ENCODE measurements around the gene PRAC1.
"Not testable (repeated sequence)": the region's sequence is repeated elsewhere in the genome, so short reads cannot be mapped to it uniquely, and the experiment has no call there.

Gene PRAC1

GRCh38 chr17:48718227-48718760 lies 4.0 kb downstream of the PRAC1 start:
- Histone ChIP-seq H3K14ac (ENCODE audit: low read length) (no peak overlapping the region), H2BK5ac (ENCODE audit: low read length) (no peak overlapping the region), H3K4me1 (ENCODE audit: control insufficient read depth in 2 of 2, insufficient read depth in 1 of 2, low read depth in 1 of 2, low read length in 2 of 2) (no peaks in the 10 kb centered on the region), H4K8ac (ENCODE audit: low read depth, low read length) (no peak overlapping the region), H3K36me3 (replicated peaks in 1 of 2; ENCODE audit: control insufficient read depth in 2 of 2, insufficient read depth in 2 of 2, low read length in 2 of 2) (no peaks in the 10 kb centered on the region), H3K9ac (ENCODE audit: low read depth, low read length, poor library complexity) (no peak overlapping the region), H3K79me1 (ENCODE audit: low read depth, low read length) (no peaks in the 10 kb centered on the region), H3K4me2 (ENCODE audit: insufficient read depth, low read length, poor library complexity, severe bottlenecking) (no peak overlapping the region), H2BK120ac (ENCODE audit: low read depth, low read length) (no peak overlapping the region), H3K4ac (ENCODE audit: low read length) (no peak overlapping the region), H3K27ac (replicated peaks; ENCODE audit: low read length) (no peak overlapping the region), H3K18ac (ENCODE audit: low read length) (no peak overlapping the region), H2AK5ac (ENCODE audit: low read depth, low read length) (no peak overlapping the region), H3K23ac (ENCODE audit: low read depth, low read length, poor library complexity) (no peak overlapping the region), H2BK12ac (ENCODE audit: low read length) (no peak overlapping the region), H3K4me3 (ENCODE audit: low read length in 2 of 2) (no peak overlapping the region), H2BK15ac (ENCODE audit: low read length) (no peak overlapping the region), H3K27me3 (ENCODE audit: control insufficient read depth in 3 of 3, insufficient read depth in 3 of 3, low read depth in 1 of 3, low read length in 3 of 3) (peaks cover 45 to 89% (median 71%) of the 10 kb centered on the region in 3 experiments), H2AFZ (ENCODE audit: low read length) (peak overlapping the region; percentile 80), H4K91ac (ENCODE audit: low read depth, low read length, poor library complexity) (no peak overlapping the region), H3K9me3 (replicated peaks in 1 of 2; ENCODE audit: control insufficient read depth in 2 of 2, insufficient read depth in 1 of 2, low read depth in 1 of 2, low read length in 2 of 2) (peaks cover 0 to 8% of the 10 kb centered on the region in 2 donors)
- WGBS, 2 donors (ENCODE audit: extremely low coverage in 2 of 2, insufficient read length in 2 of 2, insufficient replicate concordance in 1 of 2), result no CpG with 5 or more reads among the region's 24 CpGs
- DNase-seq (ENCODE audit: low spot score), result no peak

- H3K9ac ChIP-seq (ENCODE audit: low read depth, low read length, poor library complexity), result no peak overlapping the region
- H2AK5ac ChIP-seq (ENCODE audit: low read depth, low read length), result no peak overlapping the region
- H3K18ac ChIP-seq (ENCODE audit: low read length), result no peak overlapping the region
- H3K23ac ChIP-seq (ENCODE audit: low read depth, low read length, poor library complexity), result no peak overlapping the region
- no peak overlapping the region for H4K8ac ChIP-seq (ENCODE audit: low read depth, low read length)
- H3K27me3 ChIP-seq (ENCODE audit: control insufficient read depth in 3 of 3, insufficient read depth in 3 of 3, low read depth in 1 of 3, low read length in 3 of 3), result peaks cover 38 to 86% (median 67%) of the 10 kb centered on the region in 3 experiments
- no peak overlapping the region for H3K14ac ChIP-seq (ENCODE audit: low read length)
- H3K4me3 ChIP-seq (ENCODE audit: low read length in 2 of 2), result no peak overlapping the region
- no peaks in the 10 kb centered on the region for H3K79me1 ChIP-seq (ENCODE audit: low read depth, low read length)
- H2BK120ac ChIP-seq (ENCODE audit: low read depth, low read length), result no peak overlapping the region
- no peak overlapping the region for H3K27ac ChIP-seq (replicated peaks; ENCODE audit: low read length)
- no peak overlapping the region for H4K91ac ChIP-seq (ENCODE audit: low read depth, low read length, poor library complexity)
- no peak overlapping the region for H2BK15ac ChIP-seq (ENCODE audit: low read length)
- no peaks in the 10 kb centered on the region for H3K4me1 ChIP-seq (ENCODE audit: control insufficient read depth in 2 of 2, insufficient read depth in 1 of 2, low read depth in 1 of 2, low read length in 2 of 2)
- no peak for DNase-seq (ENCODE audit: low spot score)
- no CpG with 5 or more reads among the region's 10 CpGs for WGBS, 2 donors (ENCODE audit: extremely low coverage in 2 of 2, insufficient read length in 2 of 2, insufficient replicate concordance in 1 of 2)
- no peak overlapping the region for H2AFZ ChIP-seq (ENCODE audit: low read length)
- H3K4me2 ChIP-seq (ENCODE audit: insufficient read depth, low read length, poor library complexity, severe bottlenecking), result no peak overlapping the region
- H3K36me3 ChIP-seq (replicated peaks in 1 of 2; ENCODE audit: control insufficient read depth in 2 of 2, insufficient read depth in 2 of 2, low read length in 2 of 2), result no peaks in the 10 kb centered on the region
- H2BK12ac ChIP-seq (ENCODE audit: low read length), result no peak overlapping the region
- H2BK5ac ChIP-seq (ENCODE audit: low read length), result no peak overlapping the region
- no peak overlapping the region for H3K4ac ChIP-seq (ENCODE audit: low read length)
- peaks cover 0 to 8% of the 10 kb centered on the region in 2 donors for H3K9me3 ChIP-seq (replicated peaks in 1 of 2; ENCODE audit: control insufficient read depth in 2 of 2, insufficient read depth in 1 of 2, low read depth in 1 of 2, low read length in 2 of 2)
These were observed 4.7 kb downstream of the PRAC1 start for GRCh38 chr17:48717367-48718226.

GRCh38 chr17:48716549-48716948 lies 5.8 kb downstream of the PRAC1 start:
- H3K36me3 ChIP-seq (replicated peaks in 1 of 2; ENCODE audit: control insufficient read depth in 2 of 2, insufficient read depth in 2 of 2, low read length in 2 of 2); H3K9me3 ChIP-seq (replicated peaks in 1 of 2; ENCODE audit: control insufficient read depth in 2 of 2, insufficient read depth in 1 of 2, low read depth in 1 of 2, low read length in 2 of 2); H2AK5ac ChIP-seq (ENCODE audit: low read depth, low read length); DNase-seq (ENCODE audit: low spot score); H3K23ac ChIP-seq (ENCODE audit: low read depth, low read length, poor library complexity); H2BK5ac ChIP-seq (ENCODE audit: low read length); H3K4ac ChIP-seq (ENCODE audit: low read length); H2AFZ ChIP-seq (ENCODE audit: low read length); H2BK120ac ChIP-seq (ENCODE audit: low read depth, low read length); H3K27ac ChIP-seq (replicated peaks; ENCODE audit: low read length); H2BK12ac ChIP-seq (ENCODE audit: low read length); H3K4me3 ChIP-seq (ENCODE audit: low read length in 2 of 2); H3K4me1 ChIP-seq (ENCODE audit: control insufficient read depth in 2 of 2, insufficient read depth in 1 of 2, low read depth in 1 of 2, low read length in 2 of 2); H4K8ac ChIP-seq (ENCODE audit: low read depth, low read length); H2BK15ac ChIP-seq (ENCODE audit: low read length); H3K18ac ChIP-seq (ENCODE audit: low read length); H3K14ac ChIP-seq (ENCODE audit: low read length); H3K9ac ChIP-seq (ENCODE audit: low read depth, low read length, poor library complexity); H4K91ac ChIP-seq (ENCODE audit: low read depth, low read length, poor library complexity); H3K79me1 ChIP-seq (ENCODE audit: low read depth, low read length); H3K4me2 ChIP-seq (ENCODE audit: insufficient read depth, low read length, poor library complexity, severe bottlenecking): not testable (repeated sequence)
- WGBS, 2 donors (ENCODE audit: extremely low coverage in 2 of 2, insufficient read length in 2 of 2, insufficient replicate concordance in 1 of 2), result no CpG with 5 or more reads among the region's 3 CpGs
- H3K27me3 ChIP-seq (ENCODE audit: control insufficient read depth in 3 of 3, insufficient read depth in 3 of 3, low read depth in 1 of 3, low read length in 3 of 3), result peaks cover 30 to 80% (median 58%) of the 10 kb centered on the region in 3 experiments
